PC-3 (cell line): Measurements from ENCODE around the gene BBS4. TPM values are rescaled to one million over a fixed set of nuclear protein-coding genes. Genes with fewer than 3 reads are reported as not detected.
"Not testable (repeated sequence)": the region's sequence is repeated elsewhere in the genome, so short reads cannot be mapped to it uniquely, and the experiment has no call there.

Experiments
- ATAC-seq: fragments of 200-7000 bp; cut with Tn5 transposase; 2 replicates; pipeline ENCODE4 v1.9.1; 2020; ENCODE audit warnings: mild to moderate bottlenecking, moderate library complexity
- BruUV-seq: library from RNA; stranded (reverse); fragments of 400-500 nt; replicated peaks from 2 replicates; lab custom pipeline; 2021; lab: Mats Ljungman, UMichigan
- CTCF ChIA-PET: fragments of 300-600 bp; sonication (Branson Sonifier 250); formaldehyde crosslinking; loops from one replicate; lab custom pipeline; 2022; ENCODE audit warnings: antibody characterized with exemption; lab: Charles Lee
- POLR2A ChIA-PET: fragments of 300-600 bp; sonication (Branson Sonifier 250); formaldehyde crosslinking; loops from one replicate; lab custom pipeline; 2022; ENCODE audit warnings: antibody characterized with exemption; ENCODE audit not compliant: unreplicated experiment; lab: Charles Lee
- DNase-seq: peaks from one replicate; pipeline ENCODE4 v3.0.0-alpha.2; 2015
- H2AFZ ChIP-seq: fragments of 300-600 bp; sonication (generic); 2 replicates; pipeline ENCODE4 v1.6.0; 2016; ENCODE audit warnings: antibody characterized with exemption, low read length
- H3F3A ChIP-seq: fragments of 300-600 bp; sonication (generic); one replicate; pipeline ENCODE4 v1.6.0; 2017; ENCODE audit warnings: antibody characterized with exemption, low read length, control low read depth, mild to moderate bottlenecking; ENCODE audit not compliant: unreplicated experiment
- H3K27ac ChIP-seq: fragments of 300-600 bp; sonication (generic); 2 replicates; pipeline ENCODE4 v1.5.1; 2016; ENCODE audit warnings: mild to moderate bottlenecking, low read length
- H3K27me3 ChIP-seq: fragments of 300-600 bp; sonication (generic); 2 replicates; pipeline ENCODE4 v1.6.1; 2016; ENCODE audit warnings: low read length, mixed read lengths
- H3K36me3 ChIP-seq: fragments of 300-600 bp; sonication (generic); 2 replicates; pipeline ENCODE4 v1.6.1; 2016; ENCODE audit warnings: low read depth, mixed run types, low read length, mixed read lengths
- H3K4me1 ChIP-seq: fragments of 300-600 bp; sonication (generic); 2 replicates; pipeline ENCODE4 v1.5.1; 2016; ENCODE audit warnings: low read length; ENCODE audit not compliant: insufficient read depth
- H3K4me2 ChIP-seq: fragments of 300-600 bp; sonication (generic); 2 replicates; pipeline ENCODE4 v1.6.0; 2016; ENCODE audit warnings: low read length
- H3K4me3 ChIP-seq: fragments of 300-600 bp; sonication (generic); 2 replicates; pipeline ENCODE4 v1.5.1; 2016; ENCODE audit warnings: mild to moderate bottlenecking, low read length, mixed read lengths
- H3K79me2 ChIP-seq: fragments of 300-600 bp; sonication (generic); 2 replicates; pipeline ENCODE4 v1.6.1; 2017; ENCODE audit warnings: low read length, mixed read lengths
- H3K9ac ChIP-seq: fragments of 300-600 bp; sonication (generic); 2 replicates; pipeline ENCODE4 v1.6.0; 2016; ENCODE audit warnings: mild to moderate bottlenecking, low read length
- H3K9me2 ChIP-seq: fragments of 300-600 bp; sonication (generic); replicated peaks from 2 replicates; pipeline ENCODE4 v1.6.1; 2016; ENCODE audit warnings: mixed run types, low read length, mixed read lengths
- H3K9me3 ChIP-seq: fragments of 300-600 bp; sonication (generic); 2 replicates; pipeline ENCODE4 v1.6.1; 2016; ENCODE audit warnings: low read length, mixed read lengths
- H4K20me1 ChIP-seq: fragments of 300-600 bp; sonication (generic); 2 replicates; pipeline ENCODE4 v1.6.1; 2016; ENCODE audit warnings: low read length, mixed read lengths
- EZH2 ChIP-seq: fragments of 300-600 bp; sonication (generic); IDR thresholded peaks from one replicate; pipeline ENCODE4 v1.6.1; 2017; ENCODE audit warnings: antibody characterized with exemption, mild to moderate bottlenecking, low read length; ENCODE audit not compliant: unreplicated experiment
- EZH2phosphoT487 ChIP-seq: fragments of 300-600 bp; sonication (generic); IDR thresholded peaks from 2 replicates; pipeline ENCODE4 v1.6.1; 2018; ENCODE audit warnings: mild to moderate bottlenecking, antibody characterized with exemption, low read length, borderline replicate concordance
- intact Hi-C: fragments of 100-400 bp; cut with micrococcal nuclease; formaldehyde crosslinking; loops from 2 replicates; pipeline ENCODE4 v1.9.0; 2023
- total RNA-seq: library from RNA; depleted of rRNA; stranded (reverse); fragments of >200 nt; gene quantifications from 2 replicates; pipeline ENCODE4 v1.2.3, GENCODE V29; 2014
- TF ChIP-seq, protein P1 (sequence below): fragments of 300-600 bp; sonication (generic); conservative IDR thresholded peaks from 2 replicates; pipeline ENCODE4 v1.5.1; 2017; ENCODE audit warnings: antibody characterized with exemption, low read depth, mild to moderate bottlenecking, low read length

Gene BBS4
- total RNA-seq, 1 experiment from 2014 or later: 18.7 TPM

GRCh38 chr15:72727154-72727553 is 41.1 kb downstream of the BBS4 start:
- Histone ChIP-seq H3K9me2 (no peaks in the 10 kb centered on the region), H3K9me3 (no peaks in the 10 kb centered on the region), H3K4me3 (no peak overlapping the region), H3F3A (no peaks in the 10 kb centered on the region), H3K79me2 (no peaks in the 10 kb centered on the region), H3K27ac (no peak overlapping the region), H2AFZ (no peak overlapping the region), H3K4me2 (no peak overlapping the region), H3K9ac (no peak overlapping the region), H3K36me3 (peaks cover 3% of the 10 kb centered on the region; the same call in 1 of the 2 replicates), H3K27me3 (no peaks in the 10 kb centered on the region), H3K4me1 (no peaks in the 10 kb centered on the region), H4K20me1 (no peaks in the 10 kb centered on the region)
- intact Hi-C loops: no loop called here
- no peak for ATAC-seq
- ChIA-PET POLR2A (no interaction called here), CTCF (no interaction called here)
- no TSS peak for BruUV-seq
- DNase-seq: no peak
- no peak for TF ChIP-seq EZH2
- no peak for TF ChIP-seq EZH2phosphoT487
- TF ChIP-seq, protein P1, sequence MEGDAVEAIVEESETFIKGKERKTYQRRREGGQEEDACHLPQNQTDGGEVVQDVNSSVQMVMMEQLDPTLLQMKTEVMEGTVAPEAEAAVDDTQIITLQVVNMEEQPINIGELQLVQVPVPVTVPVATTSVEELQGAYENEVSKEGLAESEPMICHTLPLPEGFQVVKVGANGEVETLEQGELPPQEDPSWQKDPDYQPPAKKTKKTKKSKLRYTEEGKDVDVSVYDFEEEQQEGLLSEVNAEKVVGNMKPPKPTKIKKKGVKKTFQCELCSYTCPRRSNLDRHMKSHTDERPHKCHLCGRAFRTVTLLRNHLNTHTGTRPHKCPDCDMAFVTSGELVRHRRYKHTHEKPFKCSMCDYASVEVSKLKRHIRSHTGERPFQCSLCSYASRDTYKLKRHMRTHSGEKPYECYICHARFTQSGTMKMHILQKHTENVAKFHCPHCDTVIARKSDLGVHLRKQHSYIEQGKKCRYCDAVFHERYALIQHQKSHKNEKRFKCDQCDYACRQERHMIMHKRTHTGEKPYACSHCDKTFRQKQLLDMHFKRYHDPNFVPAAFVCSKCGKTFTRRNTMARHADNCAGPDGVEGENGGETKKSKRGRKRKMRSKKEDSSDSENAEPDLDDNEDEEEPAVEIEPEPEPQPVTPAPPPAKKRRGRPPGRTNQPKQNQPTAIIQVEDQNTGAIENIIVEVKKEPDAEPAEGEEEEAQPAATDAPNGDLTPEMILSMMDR: no peak

- H3K9ac ChIP-seq, CTCF ChIA-PET, H3K9me3 ChIP-seq, ATAC-seq, H3K4me2 ChIP-seq, H3K4me1 ChIP-seq, H3K9me2 ChIP-seq, H2AFZ ChIP-seq, BruUV-seq, H3K79me2 ChIP-seq, intact Hi-C loops, POLR2A ChIA-PET, H3K4me3 ChIP-seq, H3K27me3 ChIP-seq, H3K27ac ChIP-seq, H3F3A ChIP-seq, H3K36me3 ChIP-seq, H4K20me1 ChIP-seq: not testable (repeated sequence)
- DNase-seq: peak; percentile 5
Measured at GRCh38 chr15:72728249-72728648, 42.2 kb downstream of the BBS4 start.

DNA sequence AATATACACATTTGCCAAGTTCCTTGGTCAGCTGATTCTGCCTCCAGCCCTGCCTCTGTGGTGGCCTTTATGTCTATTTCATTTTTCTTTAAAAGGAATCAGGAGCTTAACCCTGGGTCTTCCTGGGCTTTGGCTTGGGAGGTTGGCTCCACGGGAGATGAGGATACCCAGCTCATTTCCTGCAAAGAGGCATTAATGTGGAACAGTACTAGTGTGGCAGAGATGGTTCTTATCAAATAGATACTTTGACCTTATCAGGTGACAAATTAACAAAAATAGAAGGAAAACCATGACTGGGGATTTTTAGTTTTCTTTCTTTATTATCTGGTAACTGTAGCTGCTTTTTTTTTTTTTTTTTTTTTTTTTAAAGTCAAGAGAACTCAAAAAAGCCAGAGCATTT is 42.8 kb downstream of the BBS4 start:
- Histone ChIP-seq H3F3A (no peaks in the 10 kb centered on the region), H3K27me3 (no peaks in the 10 kb centered on the region), H3K4me2 (no peak overlapping the region), H4K20me1 (no peaks in the 10 kb centered on the region), H3K4me3 (no peak overlapping the region), H3K36me3 (peaks cover 3% of the 10 kb centered on the region; the same call in 1 of the 2 replicates), H3K9me3 (no peaks in the 10 kb centered on the region), H2AFZ (no peak overlapping the region), H3K4me1 (no peaks in the 10 kb centered on the region), H3K9me2 (no peaks in the 10 kb centered on the region), H3K79me2 (no peaks in the 10 kb centered on the region), H3K9ac (no peak overlapping the region), H3K27ac (no peak overlapping the region)
- CTCF ChIA-PET: no interaction called here
- intact Hi-C loops: no loop called here
- no peak for TF ChIP-seq EZH2phosphoT487
- TF ChIP-seq, protein P1: no peak
- no peak for TF ChIP-seq EZH2
- DNase-seq: no peak
- no peak for ATAC-seq
- BruUV-seq: no TSS peak
- POLR2A ChIA-PET: no interaction called here
